ENCODE measurements around the gene ITLN2.
"Not testable (repeated sequence)": the region's sequence is repeated elsewhere in the genome, so short reads cannot be mapped to it uniquely, and the experiment has no call there.

Gene ITLN2

GRCh38 chr1:160952129-160952510, 2.5 kb downstream of the ITLN2 start:
- DNase-seq: no peak

- peak; percentile 81 to 82 for DNase-seq
Measured at GRCh38 chr1:160951443-160952128, 3.0 kb downstream of the ITLN2 start.

GRCh38 chr1:160950657-160951056, 4.0 kb downstream of the ITLN2 start:
- no peak for DNase-seq

- DNase-seq: no peak
Measured at GRCh38 chr1:160949881-160950280, 4.7 kb downstream of the ITLN2 start.

- DNase-seq: not testable (repeated sequence)
Measured at GRCh38 chr1:160949216-160949880, 5.3 kb downstream of the ITLN2 start.

GRCh38 chr1:160947174-160947759, 7.3 kb downstream of the ITLN2 start:
- not testable (repeated sequence) for DNase-seq

GRCh38 chr1:160945881-160946280, 8.7 kb downstream of the ITLN2 start:
- not testable (repeated sequence) for DNase-seq

- DNase-seq: no peak
Measured at GRCh38 chr1:160945079-160945478, 9.5 kb downstream of the ITLN2 start.

GRCh38 chr1:160942926-160943325, 11.7 kb downstream of the ITLN2 start:
- no peak for DNase-seq

- DNase-seq: not testable (repeated sequence)
Measured at GRCh38 chr1:160936666-160937065, 17.9 kb downstream of the ITLN2 start.

GRCh38 chr1:160935527-160936258, 18.9 kb downstream of the ITLN2 start:
- DNase-seq: no peak

- DNase-seq: not testable (repeated sequence)
Measured at GRCh38 chr1:160933305-160933704, 21.3 kb downstream of the ITLN2 start.

- no peak for DNase-seq
Measured at GRCh38 chr1:160925652-160926244, 28.9 kb downstream of the ITLN2 start.

GRCh38 chr1:160924791-160925651, 29.6 kb downstream of the ITLN2 start:
- no peak for DNase-seq

- DNase-seq: no peak
Measured at GRCh38 chr1:160916666-160917065, 37.9 kb downstream of the ITLN2 start.

GRCh38 chr1:160913229-160913628, 41.4 kb downstream of the ITLN2 start:
- not testable (repeated sequence) for DNase-seq

- DNase-seq: no peak
Measured at GRCh38 chr1:160911925-160912324, 42.7 kb downstream of the ITLN2 start.

- no peak for DNase-seq
Measured at GRCh38 chr1:160911441-160911840, 43.2 kb downstream of the ITLN2 start.

- DNase-seq: no peak
Measured at GRCh38 chr1:160910170-160910750, 44.3 kb downstream of the ITLN2 start.

- DNase-seq: no peak
Measured at GRCh38 chr1:160907976-160908375, 46.6 kb downstream of the ITLN2 start.

GRCh38 chr1:160905617-160905989, 49.0 kb downstream of the ITLN2 start:
- no peak for DNase-seq

Measured in activated T-cell treated with anti-CD3 and anti-CD28 coated beads, Interleukin-2, amount 50 U/mL, for 48 hours (primary cell).